ENCODE measurements around the gene MSH2.

Gene MSH2

GRCh38 chr2:47520825-47521665 lies 118.1 kb downstream of the MSH2 start:
- H3K4me3 Mint-ChIP-seq, result peak overlapping the region; percentile 84
- H3K36me3 Mint-ChIP-seq, result no peaks in the 10 kb centered on the region
- peak overlapping the region; percentile 89 for H3K27ac Mint-ChIP-seq

GRCh38 chr2:47521666-47522285 lies 118.8 kb downstream of the MSH2 start:
- Mint-ChIP-seq H3K4me1 (peaks cover 6% of the 10 kb centered on the region), H3K36me3 (no peaks in the 10 kb centered on the region), H3K4me3 (peak overlapping the region; percentile 84), H3K9me3 (no peaks in the 10 kb centered on the region), H3K27ac (peak overlapping the region; percentile 89), H3K27me3 (no peaks in the 10 kb centered on the region)
- peak; percentile 6 for ATAC-seq

More at GRCh38 chr2:47520825-47521665, 118.1 kb downstream of the MSH2 start:
- Mint-ChIP-seq H3K9me3 (no peaks in the 10 kb centered on the region), H3K27me3 (no peaks in the 10 kb centered on the region), H3K4me1 (peaks cover 6% of the 10 kb centered on the region)
- peak; percentile 94 for ATAC-seq

GRCh38 chr2:47525167-47525566 lies 122.2 kb downstream of the MSH2 start:
- no peaks in the 10 kb centered on the region for H3K36me3 Mint-ChIP-seq
- H3K27ac Mint-ChIP-seq, result no peak overlapping the region
- H3K4me3 Mint-ChIP-seq, result no peak overlapping the region
- no peaks in the 10 kb centered on the region for H3K9me3 Mint-ChIP-seq
- no peaks in the 10 kb centered on the region for H3K4me1 Mint-ChIP-seq
- H3K27me3 Mint-ChIP-seq, result no peaks in the 10 kb centered on the region
- ATAC-seq, result no peak

GRCh38 chr2:47528455-47528854 lies 125.5 kb downstream of the MSH2 start:
- Mint-ChIP-seq H3K9me3 (no peaks in the 10 kb centered on the region), H3K27me3 (no peaks in the 10 kb centered on the region), H3K4me3 (no peak overlapping the region), H3K27ac (no peak overlapping the region), H3K4me1 (no peaks in the 10 kb centered on the region), H3K36me3 (no peaks in the 10 kb centered on the region)
- ATAC-seq, result no peak

- no peaks in the 10 kb centered on the region for H3K4me1 Mint-ChIP-seq
- H3K4me3 Mint-ChIP-seq, result no peak overlapping the region
- ATAC-seq, result no peak
- H3K27ac Mint-ChIP-seq, result no peak overlapping the region
- no peaks in the 10 kb centered on the region for H3K36me3 Mint-ChIP-seq
- no peaks in the 10 kb centered on the region for H3K27me3 Mint-ChIP-seq
- no peaks in the 10 kb centered on the region for H3K9me3 Mint-ChIP-seq
These were observed 125.9 kb downstream of the MSH2 start for GRCh38 chr2:47528874-47529273.

- ATAC-seq, result no peak
- no peak overlapping the region for H3K27ac Mint-ChIP-seq
- H3K36me3 Mint-ChIP-seq, result no peaks in the 10 kb centered on the region
- H3K4me3 Mint-ChIP-seq, result no peak overlapping the region
- no peaks in the 10 kb centered on the region for H3K27me3 Mint-ChIP-seq
- H3K4me1 Mint-ChIP-seq, result no peaks in the 10 kb centered on the region
- no peaks in the 10 kb centered on the region for H3K9me3 Mint-ChIP-seq
These were observed 127.3 kb downstream of the MSH2 start for GRCh38 chr2:47530105-47530760.

- H3K9me3 Mint-ChIP-seq, result no peaks in the 10 kb centered on the region
- no peaks in the 10 kb centered on the region for H3K4me1 Mint-ChIP-seq
- H3K4me3 Mint-ChIP-seq, result no peak overlapping the region
- H3K27me3 Mint-ChIP-seq, result no peaks in the 10 kb centered on the region
- H3K36me3 Mint-ChIP-seq, result no peaks in the 10 kb centered on the region
- no peak for ATAC-seq
- no peak overlapping the region for H3K27ac Mint-ChIP-seq
These were observed 128.6 kb downstream of the MSH2 start for GRCh38 chr2:47531378-47532042.

All from stimulated activated memory B cell treated with anti-CD40 and anti-IgM and Interleukin-4, amounts not matched to agents 10 μg/mL and 1 μg/mL and 100 μg/mL, for 72 hours (primary cell).